SU-DHL-6 (cell line): ENCODE data around the gene TXNRD2.

Experiments
- H2AFZ ChIP-seq: fragments of 200-600 bp; sonication (generic); 2 replicates; pipeline ENCODE4 v1.6.1; 2014; ENCODE audit warnings: low read depth, mild to moderate bottlenecking, moderate library complexity, mixed read lengths, antibody characterized with exemption, low read length; ENCODE audit not compliant: severe bottlenecking
- H3F3A ChIP-seq: fragments of 200-600 bp; shearing (Covaris generic); 2 replicates; pipeline ENCODE4 v1.6.0; 2016; ENCODE audit warnings: antibody characterized with exemption, mild to moderate bottlenecking; ENCODE audit not compliant: insufficient read depth
- H3K27ac ChIP-seq: fragments of 200-600 bp; sonication (generic); 2 replicates; pipeline ENCODE4 v1.5.1; 2016; ENCODE audit warnings: low read depth, mild to moderate bottlenecking, low read length, moderate library complexity, mixed read lengths
- H3K27me3 ChIP-seq: fragments of 200-600 bp; sonication (generic), shearing (Covaris generic); 2 replicates; pipeline ENCODE4 v1.6.0; 2014; ENCODE audit warnings: mild to moderate bottlenecking, low read length
- H3K36me3 ChIP-seq: fragments of 200-600 bp; sonication (generic); 2 replicates; pipeline ENCODE4 v1.6.1; 2014; ENCODE audit warnings: mild to moderate bottlenecking, low read length, mixed read lengths
- H3K4me2 ChIP-seq: fragments of 300-600, 200-600 bp; shearing (Covaris generic), sonication (generic); 2 replicates; pipeline ENCODE4 v1.6.0; 2014; ENCODE audit warnings: low read length, low read depth, mild to moderate bottlenecking; ENCODE audit not compliant: poor library complexity, severe bottlenecking
- H3K4me3 ChIP-seq: fragments of 200-600 bp; sonication (generic); 2 replicates; pipeline ENCODE4 v1.5.1; 2014; ENCODE audit warnings: antibody characterized with exemption, low read length, mild to moderate bottlenecking, mixed read lengths; ENCODE audit not compliant: insufficient read depth, poor library complexity, severe bottlenecking
- H3K79me2 ChIP-seq: fragments of 200-600 bp; sonication (generic); 2 replicates; pipeline ENCODE4 v1.6.1; 2014; ENCODE audit warnings: mild to moderate bottlenecking, low read length, moderate library complexity; ENCODE audit not compliant: insufficient read depth
- H3K9ac ChIP-seq: fragments of 200-600 bp; sonication (generic); 2 replicates; pipeline ENCODE4 v1.7.0; 2014; ENCODE audit warnings: mild to moderate bottlenecking, low read length
- H3K9me2 ChIP-seq: fragments of 200-600 bp; sonication (generic); replicated peaks from 2 replicates; pipeline ENCODE4 v1.6.1; 2014; ENCODE audit warnings: low read length; ENCODE audit not compliant: insufficient read depth
- H3K9me3 ChIP-seq: fragments of 200-600 bp; sonication (generic); 2 replicates; pipeline ENCODE4 v1.6.1; 2014; ENCODE audit warnings: low read length, mixed read lengths; ENCODE audit not compliant: insufficient read depth
- H4K20me1 ChIP-seq: fragments of 200-600 bp; sonication (generic); 2 replicates; pipeline ENCODE4 v1.6.1; 2014; ENCODE audit warnings: low read depth, mild to moderate bottlenecking, antibody characterized with exemption, low read length, moderate library complexity, mixed read lengths
- EZH2phosphoT487 ChIP-seq: fragments of 200-600 bp; sonication (generic), shearing (Covaris generic); conservative IDR thresholded peaks from 2 replicates; pipeline ENCODE4 v1.6.1; 2018; ENCODE audit warnings: mild to moderate bottlenecking, antibody characterized with exemption, low read length, moderate library complexity, mixed read lengths
- TF ChIP-seq, protein P1 (sequence below): fragments of 200-600 bp; sonication (generic); IDR thresholded peaks from one replicate; pipeline ENCODE4 v1.5.1; 2017; ENCODE audit warnings: antibody characterized with exemption, mild to moderate bottlenecking, low read length, moderate library complexity; ENCODE audit not compliant: insufficient read depth, poor library complexity, severe bottlenecking

TXNRD2 gene

GRCh38 chr22:19875061-19875530 lies 66.5 kb downstream of the TXNRD2 start:
- no peaks in the 10 kb centered on the region for H3K36me3 ChIP-seq
- no peak overlapping the region for H3K4me2 ChIP-seq
- H3K27me3 ChIP-seq = no peaks in the 10 kb centered on the region
- H3K27ac ChIP-seq = no peak overlapping the region
- no peaks in the 10 kb centered on the region for H3F3A ChIP-seq
- no peaks in the 10 kb centered on the region for H3K79me2 ChIP-seq
- no peaks in the 10 kb centered on the region for H4K20me1 ChIP-seq
- TF ChIP-seq, protein P1, sequence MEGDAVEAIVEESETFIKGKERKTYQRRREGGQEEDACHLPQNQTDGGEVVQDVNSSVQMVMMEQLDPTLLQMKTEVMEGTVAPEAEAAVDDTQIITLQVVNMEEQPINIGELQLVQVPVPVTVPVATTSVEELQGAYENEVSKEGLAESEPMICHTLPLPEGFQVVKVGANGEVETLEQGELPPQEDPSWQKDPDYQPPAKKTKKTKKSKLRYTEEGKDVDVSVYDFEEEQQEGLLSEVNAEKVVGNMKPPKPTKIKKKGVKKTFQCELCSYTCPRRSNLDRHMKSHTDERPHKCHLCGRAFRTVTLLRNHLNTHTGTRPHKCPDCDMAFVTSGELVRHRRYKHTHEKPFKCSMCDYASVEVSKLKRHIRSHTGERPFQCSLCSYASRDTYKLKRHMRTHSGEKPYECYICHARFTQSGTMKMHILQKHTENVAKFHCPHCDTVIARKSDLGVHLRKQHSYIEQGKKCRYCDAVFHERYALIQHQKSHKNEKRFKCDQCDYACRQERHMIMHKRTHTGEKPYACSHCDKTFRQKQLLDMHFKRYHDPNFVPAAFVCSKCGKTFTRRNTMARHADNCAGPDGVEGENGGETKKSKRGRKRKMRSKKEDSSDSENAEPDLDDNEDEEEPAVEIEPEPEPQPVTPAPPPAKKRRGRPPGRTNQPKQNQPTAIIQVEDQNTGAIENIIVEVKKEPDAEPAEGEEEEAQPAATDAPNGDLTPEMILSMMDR = no peak
- no peak overlapping the region for H3K4me3 ChIP-seq
- H3K9me3 ChIP-seq = no peaks in the 10 kb centered on the region
- no peaks in the 10 kb centered on the region for H3K9me2 ChIP-seq
- H3K9ac ChIP-seq = no peak overlapping the region
- H2AFZ ChIP-seq = no peak overlapping the region

GRCh38 chr22:19874307-19875060 lies 67.1 kb downstream of the TXNRD2 start:
- no peak overlapping the region for H3K27ac ChIP-seq
- no peaks in the 10 kb centered on the region for H3K9me2 ChIP-seq
- H3F3A ChIP-seq = no peaks in the 10 kb centered on the region
- no peak overlapping the region for H3K9ac ChIP-seq
- H2AFZ ChIP-seq = no peak overlapping the region
- H3K27me3 ChIP-seq = no peaks in the 10 kb centered on the region
- H3K9me3 ChIP-seq = no peaks in the 10 kb centered on the region
- H3K4me3 ChIP-seq = no peak overlapping the region
- H3K4me2 ChIP-seq = no peak overlapping the region
- H4K20me1 ChIP-seq = no peaks in the 10 kb centered on the region
- no peaks in the 10 kb centered on the region for H3K36me3 ChIP-seq
- TF ChIP-seq EZH2phosphoT487 = no peak
- TF ChIP-seq, protein P1 = no peak
- no peaks in the 10 kb centered on the region for H3K79me2 ChIP-seq

GRCh38 chr22:19873960-19874306 lies 67.7 kb downstream of the TXNRD2 start:
- no peaks in the 10 kb centered on the region for H3F3A ChIP-seq

DNA sequence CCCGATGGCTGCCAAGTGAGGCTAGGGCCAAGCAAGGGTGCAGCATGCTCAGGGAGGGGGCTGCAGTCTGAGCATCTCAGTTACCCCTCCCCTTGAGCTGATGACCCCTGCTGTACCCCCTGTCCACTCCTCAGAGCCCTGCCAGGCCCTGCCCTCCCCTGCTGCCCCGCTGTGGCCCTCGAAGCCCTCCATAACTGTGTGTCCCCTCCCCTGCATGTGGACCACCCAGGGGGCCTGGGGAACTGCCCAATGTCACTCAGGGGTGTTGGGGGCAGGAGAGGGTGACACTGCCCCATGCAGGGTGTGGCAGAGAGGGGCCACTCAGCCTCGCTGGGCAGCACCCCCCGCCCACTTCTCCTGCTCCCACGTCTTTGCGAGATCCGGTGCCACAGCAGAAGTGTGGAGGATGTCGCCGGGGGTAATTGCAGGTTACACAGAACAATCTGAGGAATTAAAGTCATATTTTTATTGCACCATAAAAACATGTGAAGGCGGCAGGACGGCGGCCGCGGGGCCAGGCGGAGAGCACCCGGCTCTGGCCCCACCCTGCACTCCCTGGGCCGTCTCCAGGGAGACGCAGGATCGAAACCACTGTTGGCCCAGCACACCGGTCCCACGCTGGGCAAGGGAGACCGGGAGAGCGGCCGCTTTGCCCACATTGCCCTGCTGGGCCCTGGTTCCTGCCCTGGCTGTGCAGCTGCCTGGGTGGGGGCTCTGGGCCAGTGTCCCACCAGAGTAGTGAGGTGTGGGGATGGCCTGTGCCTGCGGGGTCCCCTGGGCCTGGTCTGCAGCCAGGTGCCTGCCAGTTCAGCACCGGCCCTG lies 68.3 kb downstream of the TXNRD2 start:
- Histone ChIP-seq H3K27me3 (no peaks in the 10 kb centered on the region), H3K9me3 (no peaks in the 10 kb centered on the region), H4K20me1 (no peaks in the 10 kb centered on the region), H3K79me2 (no peaks in the 10 kb centered on the region), H3K4me3 (no peak overlapping the region), H3K9ac (no peak overlapping the region), H3K27ac (no peak overlapping the region), H2AFZ (no peak overlapping the region), H3K36me3 (no peaks in the 10 kb centered on the region), H3K9me2 (no peaks in the 10 kb centered on the region), H3F3A (no peaks in the 10 kb centered on the region), H3K4me2 (no peak overlapping the region)
- TF ChIP-seq, protein P1 = no peak
- no peak for TF ChIP-seq EZH2phosphoT487

More at GRCh38 chr22:19873960-19874306, 67.7 kb downstream of the TXNRD2 start:
- H3K9me3 ChIP-seq = no peaks in the 10 kb centered on the region
- TF ChIP-seq EZH2phosphoT487 = no peak
- H3K4me3 ChIP-seq = no peak overlapping the region
- H4K20me1 ChIP-seq = no peaks in the 10 kb centered on the region
- H3K9me2 ChIP-seq = no peaks in the 10 kb centered on the region
- no peaks in the 10 kb centered on the region for H3K79me2 ChIP-seq
- H3K4me2 ChIP-seq = no peak overlapping the region
- no peak overlapping the region for H3K27ac ChIP-seq
- H3K27me3 ChIP-seq = no peaks in the 10 kb centered on the region
- H2AFZ ChIP-seq = no peak overlapping the region
- no peak overlapping the region for H3K9ac ChIP-seq
- H3K36me3 ChIP-seq = no peaks in the 10 kb centered on the region
